Ishikawa (cell line): Measurements from ENCODE around the gene RBM39.

Experiments
- CREB1 ChIP-seq: IDR thresholded peaks from 2 replicates; pipeline ENCODE4 v1.6.1; 2012; ENCODE audit warnings: low read depth
- EGR1 ChIP-seq: IDR thresholded peaks from 2 replicates; pipeline ENCODE4 v1.6.1; 2012
- EP300 ChIP-seq: IDR thresholded peaks from 2 replicates; pipeline ENCODE4 v1.6.1; 2012; ENCODE audit warnings: borderline replicate concordance
- TAF1 ChIP-seq: IDR thresholded peaks from 2 replicates; pipeline ENCODE4 v1.6.1; 2012; ENCODE audit warnings: low read depth, mild to moderate bottlenecking
- YY1 ChIP-seq: IDR thresholded peaks from 2 replicates; pipeline ENCODE4 v1.6.1; 2012; ENCODE audit warnings: low read depth
- TF ChIP-seq, protein P1 (sequence below): IDR thresholded peaks from 2 replicates; pipeline ENCODE4 v1.6.1; 2012

DNA sequence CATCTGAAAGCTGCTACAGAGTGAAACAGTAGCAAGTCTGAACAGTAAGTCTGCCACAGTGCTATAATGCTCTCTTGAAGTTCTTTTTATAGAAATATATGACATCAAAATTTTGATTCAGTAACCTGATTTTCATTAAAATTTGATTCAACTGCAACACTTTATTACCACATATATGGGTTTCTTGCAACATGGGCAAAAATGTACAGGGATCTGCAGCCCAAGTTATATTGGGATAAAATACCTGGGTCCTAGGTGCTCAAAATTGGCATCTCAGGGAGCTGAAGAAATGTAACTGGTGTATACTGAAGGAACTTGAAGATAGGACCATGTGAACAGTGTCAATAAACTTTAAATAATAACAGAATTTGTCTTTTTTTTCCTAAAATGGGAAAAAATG lies 32.0 kb downstream of the RBM39 start:
- TF ChIP-seq, protein P1, sequence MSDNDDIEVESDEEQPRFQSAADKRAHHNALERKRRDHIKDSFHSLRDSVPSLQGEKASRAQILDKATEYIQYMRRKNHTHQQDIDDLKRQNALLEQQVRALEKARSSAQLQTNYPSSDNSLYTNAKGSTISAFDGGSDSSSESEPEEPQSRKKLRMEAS, result no peak
- TF ChIP-seq EP300 (no peak), CREB1 (no peak), YY1 (no peak), EGR1 (no peak), TAF1 (no peak)
